NCI-H2029 treated with DMSO at 0.1 percent for 48 hours (cell line): Measurements from ENCODE around the gene PIP.
"Not testable (repeated sequence)": the region's sequence is repeated elsewhere in the genome, so short reads cannot be mapped to it uniquely, and the experiment has no call there.

Experiments used
- DNase-seq: peaks from one replicate; lab custom pipeline; 2025; lab: John Stamatoyannopoulos, UW

Gene PIP

GRCh38 chr7:143131781-143132180 is at the start of gene PIP:
PIP (plus strand) TSS chr7:143132077; CDS start chr7:143132117, 40 bp downstream.
- no peak for DNase-seq

GRCh38 chr7:143085109-143085508 is 46.8 kb upstream of the PIP start:
- DNase-seq, result no peak

GRCh38 chr7:143085610-143086009 is 46.3 kb upstream of the PIP start:
- not testable (repeated sequence) for DNase-seq

GRCh38 chr7:143088549-143089231 is 43.2 kb upstream of the PIP start:
- not testable (repeated sequence) for DNase-seq

- no peak for DNase-seq
Observed at GRCh38 chr7:143096146-143096545, 35.7 kb upstream of the PIP start.

- DNase-seq, result not testable (repeated sequence)
Observed at GRCh38 chr7:143099579-143099978, 32.3 kb upstream of the PIP start.

- DNase-seq, result no peak
Observed at GRCh38 chr7:143104759-143105158, 27.1 kb upstream of the PIP start.

GRCh38 chr7:143108019-143108418 is 23.9 kb upstream of the PIP start:
- DNase-seq, result not testable (repeated sequence)

- no peak for DNase-seq
Observed at GRCh38 chr7:143117395-143117794, 14.5 kb upstream of the PIP start.

GRCh38 chr7:143120691-143121405 is 11.0 kb upstream of the PIP start:
- no peak for DNase-seq

- DNase-seq, result not testable (repeated sequence)
Observed at GRCh38 chr7:143123326-143123725, 8.6 kb upstream of the PIP start.

GRCh38 chr7:143126146-143126545 is 5.7 kb upstream of the PIP start:
- no peak for DNase-seq

GRCh38 chr7:143129051-143129450 is 2.8 kb upstream of the PIP start:
- no peak for DNase-seq

- DNase-seq, result no peak
Observed at GRCh38 chr7:143129477-143129876, 2.4 kb upstream of the PIP start.

- DNase-seq, result no peak
Observed at GRCh38 chr7:143130541-143130940, 1.3 kb upstream of the PIP start.

GRCh38 chr7:143147070-143147469 is 15.2 kb downstream of the PIP start:
- DNase-seq, result no peak

GRCh38 chr7:143148050-143148449 is 16.2 kb downstream of the PIP start:
- DNase-seq, result no peak

- DNase-seq, result no peak
Observed at GRCh38 chr7:143148651-143149050, 16.8 kb downstream of the PIP start.

GRCh38 chr7:143150696-143151095 is 18.8 kb downstream of the PIP start:
- DNase-seq, result not testable (repeated sequence)

GRCh38 chr7:143158617-143159016 is 26.7 kb downstream of the PIP start:
- DNase-seq, result not testable (repeated sequence)

GRCh38 chr7:143171697-143172096 is 39.8 kb downstream of the PIP start:
- DNase-seq, result peak; percentile 40

- DNase-seq, result peak; percentile 80
Observed at GRCh38 chr7:143172354-143172753, 40.5 kb downstream of the PIP start.

GRCh38 chr7:143176128-143176527 is 44.3 kb downstream of the PIP start:
- DNase-seq, result no peak
